HCT116 (cell line): Measurements from ENCODE around the gene HRG. TPM values are rescaled to one million over a fixed set of nuclear protein-coding genes. Genes with fewer than 3 reads are reported as not detected.

Experiments used
- ATAC-seq: fragments of 200-7000 bp; cut with Tn5 transposase; 2 replicates; pipeline ENCODE4 v1.9.1; 2020; ENCODE audit warnings: mild to moderate bottlenecking, moderate library complexity
- BruUV-seq: library from RNA; stranded (reverse); fragments of 400-500 nt; replicated peaks from 2 replicates; lab custom pipeline; 2021; lab: Mats Ljungman, UMichigan
- CTCF ChIA-PET: fragments of 300-600 bp; sonication (Branson Sonifier 250); formaldehyde crosslinking; loops from one replicate; lab custom pipeline; 2021; ENCODE audit warnings: antibody characterized with exemption; lab: Charles Lee
- POLR2A ChIA-PET: fragments of 300-600, 350-600 bp; sonication (Branson Sonifier 250); formaldehyde crosslinking; loops from one replicate; lab custom pipeline; 2021; ENCODE audit warnings: antibody characterized with exemption; lab: Charles Lee
- RAD21 ChIA-PET, 2 experiments: fragments of 300-600 bp; sonication (Branson Sonifier 250); formaldehyde crosslinking; loops; one replicate each; lab custom pipeline; 2023; ENCODE audit warnings: low total read pairs in 2 of 2; ENCODE audit not compliant: uncharacterized antibody in 2 of 2, unreplicated experiment in 2 of 2, low non-redundant PET in 1 of 2; lab: Charles Lee
- DNase-seq: peaks from one replicate; pipeline ENCODE4 v3.0.0-alpha.2; 2010; ENCODE audit warnings: low read depth, low spot score
- H2AFZ ChIP-seq: fragments of 200-600 bp; shearing (Covaris generic), sonication (generic); 2 replicates; pipeline ENCODE4 v1.6.1; 2017; ENCODE audit warnings: low read depth, mixed run types, mixed read lengths, antibody characterized with exemption, low read length; ENCODE audit not compliant: poor library complexity, severe bottlenecking
- H3K27ac ChIP-seq: 2 replicates; pipeline ENCODE4 v1.5.1; 2012; ENCODE audit warnings: low read depth, low read length
- H3K27me3 ChIP-seq: fragments of 200-600 bp; sonication (generic); 2 replicates; pipeline ENCODE4 v1.6.1; 2016; ENCODE audit warnings: mixed run types, low read length, mixed read lengths; ENCODE audit not compliant: insufficient read depth
- H3K36me3 ChIP-seq, 2 experiments: fragments of 200-500 bp in 1 of 2; fragments of 200-600 bp in 1 of 2; sonication (Bioruptor generic) in 1 of 2; sonication (generic) in 1 of 2; 2 replicates each; pipeline versions ENCODE4 v1.5.1 to v1.6.1; 2014 to 2016; ENCODE audit warnings: low read length in 2 of 2, inconsistent platforms in 1 of 2, mixed read lengths in 1 of 2, mixed run types in 1 of 2; ENCODE audit not compliant: insufficient read depth in 2 of 2, control insufficient read depth in 1 of 2
- H3K4me1 ChIP-seq, 2 experiments: fragments of 200-600 bp in 1 of 2; sonication (generic) in 1 of 2; 2 replicates each; pipeline versions ENCODE4 v1.5.1 to v1.6.1; 2012 to 2017; ENCODE audit warnings: low read length in 2 of 2, inconsistent platforms in 1 of 2, mild to moderate bottlenecking in 1 of 2, mixed read lengths in 1 of 2, mixed run types in 1 of 2, moderate library complexity in 1 of 2; ENCODE audit not compliant: insufficient read depth in 2 of 2, control insufficient read depth in 1 of 2
- H3K4me2 ChIP-seq: fragments of 200-600 bp; sonication (generic); 2 replicates; pipeline ENCODE4 v1.6.1; 2017; ENCODE audit warnings: mixed run types, low read length, mixed read lengths
- H3K4me3 ChIP-seq, 2 experiments: fragments of 200-600 bp in 1 of 2; sonication (generic) in 1 of 2; replicated peaks in 1 of 2; 2 replicates each; pipeline ENCODE4 v1.5.1; 2011 to 2016; ENCODE audit warnings: low read length in 2 of 2, control low read depth in 1 of 2, low read depth in 1 of 2, mild to moderate bottlenecking in 1 of 2, mixed read lengths in 1 of 2, mixed run types in 1 of 2
- H3K79me2 ChIP-seq: fragments of 200-600 bp; sonication (generic); 2 replicates; pipeline ENCODE4 v1.6.1; 2017; ENCODE audit warnings: mild to moderate bottlenecking, mixed run types, low read length, moderate library complexity, mixed read lengths; ENCODE audit not compliant: insufficient read depth
- H3K9ac ChIP-seq: fragments of 200-600 bp; sonication (generic); 2 replicates; pipeline ENCODE4 v1.6.1; 2016; ENCODE audit warnings: low read length, mixed read lengths
- H3K9me2 ChIP-seq: fragments of 200-600 bp; sonication (generic), shearing (Covaris generic); 2 replicates; pipeline ENCODE4 v1.6.1; 2017; ENCODE audit warnings: mixed run types, mild to moderate bottlenecking, moderate library complexity; ENCODE audit not compliant: insufficient read depth
- H3K9me3 ChIP-seq, 2 experiments: fragments of 200-500 bp in 1 of 2; fragments of 200-600 bp in 1 of 2; sonication (Bioruptor generic) in 1 of 2; sonication (generic) in 1 of 2; 2 replicates each; pipeline ENCODE4 v1.6.1; 2014 to 2017; ENCODE audit warnings: low read length in 2 of 2, mixed read lengths in 2 of 2, inconsistent platforms in 1 of 2, low read depth in 1 of 2, mild to moderate bottlenecking in 1 of 2, mixed run types in 1 of 2, moderate library complexity in 1 of 2; ENCODE audit not compliant: control insufficient read depth in 1 of 2, insufficient read depth in 1 of 2
- H4K20me1 ChIP-seq: fragments of 200-600 bp; sonication (generic), shearing (Covaris generic); 2 replicates; pipeline ENCODE4 v1.6.1; 2017; ENCODE audit warnings: mixed run types, mild to moderate bottlenecking, moderate library complexity; ENCODE audit not compliant: insufficient read depth
- CTCF ChIP-seq, 3 experiments: fragments of 200-600 bp in 1 of 3; sonication (generic) in 1 of 3; IDR thresholded peaks in 2 of 3; conservative IDR thresholded peaks in 1 of 3; 2 replicates each; pipeline ENCODE4 v1.5.1; 2012 to 2017; ENCODE audit warnings: low read depth in 2 of 3, low read length in 2 of 3, antibody characterized with exemption in 1 of 3, borderline replicate concordance in 1 of 3, control low read depth in 1 of 3, mild to moderate bottlenecking in 1 of 3, mixed read lengths in 1 of 3, mixed run types in 1 of 3, moderate library complexity in 1 of 3; ENCODE audit not compliant: insufficient read depth in 1 of 3
- EGR1 ChIP-seq: IDR thresholded peaks from 2 replicates; pipeline ENCODE4 v1.6.1; 2012; ENCODE audit warnings: low read depth
- ELF1 ChIP-seq: IDR thresholded peaks from 2 replicates; pipeline ENCODE4 v1.6.1; 2012; ENCODE audit warnings: low read depth, borderline replicate concordance
- JUND ChIP-seq: IDR thresholded peaks from 2 replicates; pipeline ENCODE4 v1.6.1; 2012
- MAX ChIP-seq: IDR thresholded peaks from 2 replicates; pipeline ENCODE4 v1.6.1; 2012
- POLR2AphosphoS5 ChIP-seq: IDR thresholded peaks from 2 replicates; pipeline ENCODE4 v1.6.1; 2011; ENCODE audit warnings: mild to moderate bottlenecking, low read depth, low read length, moderate library complexity
- RAD21 ChIP-seq: IDR thresholded peaks from 2 replicates; pipeline ENCODE4 v1.6.1; 2012; ENCODE audit warnings: low read depth, mild to moderate bottlenecking
- SRF ChIP-seq: IDR thresholded peaks from 2 replicates; pipeline ENCODE4 v1.6.1; 2012; ENCODE audit warnings: low read depth
- TCF7L2 ChIP-seq: IDR thresholded peaks from 2 replicates; pipeline ENCODE4 v1.7.0; 2011; ENCODE audit warnings: borderline replicate concordance, inconsistent platforms; ENCODE audit not compliant: insufficient read depth, insufficient read length; ENCODE audit errors: extremely low read depth
- YY1 ChIP-seq: IDR thresholded peaks from 2 replicates; pipeline ENCODE4 v1.6.1; 2011; ENCODE audit warnings: low read length, low read depth, moderate library complexity, mild to moderate bottlenecking; ENCODE audit not compliant: insufficient replicate concordance; ENCODE audit errors: extremely low read depth
- intact Hi-C: fragments of 100-400 bp; cut with micrococcal nuclease; formaldehyde crosslinking; loops from 2 replicates; pipeline ENCODE4 v1.10.0; 2022
- total RNA-seq: library from RNA; stranded (reverse); gene quantifications from one replicate; pipeline ENCODE4 v1.2.1, GENCODE V29; 2021; ENCODE audit not compliant: unreplicated experiment

HRG gene
- total RNA-seq, 1 experiment from 2014 or later: 0.42 TPM

GRCh38 chr3:186617036-186617946 lies 48.5 kb upstream of the HRG start:
- Histone ChIP-seq H3K9me3 (no peaks in the 10 kb centered on the region), H2AFZ (peak overlapping the region; percentile 47), H3K27me3 (no peaks in the 10 kb centered on the region), H4K20me1 (no peaks in the 10 kb centered on the region), H3K9me2 (no peaks in the 10 kb centered on the region), H3K36me3 (no peaks in the 10 kb centered on the region), H3K4me1 (peaks cover 2 to 21% of the 10 kb centered on the region in 2 experiments; a peak in 2 of 4 replicates), H3K27ac (no peak overlapping the region), H3K79me2 (no peaks in the 10 kb centered on the region), H3K4me2 (peak overlapping the region; percentile 87), H3K4me3 (peak overlapping the region; percentile 41 to 55), H3K9ac (peak overlapping the region; percentile 44)
- POLR2A ChIA-PET: interaction anchor here (1.7 to 2.4 kb wide), 2 partner anchors 47 to 166 kb away, joined by 4 to 11 read pairs; partner anchors contain the start of genes DNAJB11 and EIF4A2
- no TSS peak for BruUV-seq
- RAD21 ChIA-PET: interaction anchor here (0.9 to 1.2 kb wide), 4 partner anchors 28 to 204 kb away, joined by 3 to 4 read pairs (median 3); partner anchors contain the start of gene DNAJB11 (in 1 of the 2)
- peak; percentile 98 for ATAC-seq
- TF ChIP-seq TCF7L2 (no peak), CTCF (IDR thresholded peaks at IDR 0.05 in 2 of 3, conservative IDR thresholded peaks at IDR 0.05 in 1 of 3; ENCODE audit: borderline replicate concordance in 1 of 3, insufficient read depth in 1 of 3, low read depth in 2 of 3, low read length in 2 of 3) (peak; percentile 77 to 94 (median 91)), RAD21 (peak; percentile 94), POLR2AphosphoS5 (peak; percentile 39), SRF (no peak), YY1 (peak; percentile 83), JUND (no peak), EGR1 (no peak), ELF1 (no peak), MAX (peak; percentile 63; the same call in 1 of the 2 replicates)
- CTCF ChIA-PET: interaction anchor here (0.6 to 8.4 kb wide), 28 partner anchors 9 to 958 kb away, joined by 3 to 64 read pairs (median 5); partner anchors contain the start of genes DNAJB11 and TBCCD1
- intact Hi-C loops: loop anchor here (1.0 to 5.0 kb wide), 3 partner anchors 360 to 1097 kb away; no protein-coding TSS in a partner anchor
- peak; percentile 66 for DNase-seq
